Chondrocyte (in vitro differentiated cells): ENCODE data around the gene DNAH17. TPM values are rescaled to one million over a fixed set of nuclear protein-coding genes. Genes with fewer than 3 reads are reported as not detected.

Experiments
- DNase-seq: peaks from one replicate; pipeline ENCODE4 v3.0.0; 2021; ENCODE audit warnings: mixed read lengths, low spot score
- H3K27ac Mint-ChIP-seq: one replicate; pipeline ENCODE4 v1.8.0; 2021; ENCODE audit warnings: mild to moderate bottlenecking, moderate library complexity, mixed read lengths; ENCODE audit not compliant: unreplicated experiment
- H3K27me3 Mint-ChIP-seq: 2 replicates; pipeline ENCODE4 v1.8.0; 2021; ENCODE audit warnings: low read depth, mixed read lengths
- H3K36me3 Mint-ChIP-seq: 2 replicates; pipeline ENCODE4 v1.8.0; 2021; ENCODE audit warnings: low read depth, mixed read lengths
- H3K4me1 Mint-ChIP-seq: 2 replicates; pipeline ENCODE4 v1.8.0; 2021; ENCODE audit warnings: low read depth, mild to moderate bottlenecking, mixed read lengths
- H3K4me3 Mint-ChIP-seq: one replicate; pipeline ENCODE4 v1.8.0; 2021; ENCODE audit warnings: mild to moderate bottlenecking, moderate library complexity, mixed read lengths; ENCODE audit not compliant: unreplicated experiment
- H3K9me3 Mint-ChIP-seq: 2 replicates; pipeline ENCODE4 v1.8.0; 2021; ENCODE audit warnings: low read depth, mixed read lengths
- total RNA-seq: library from RNA; stranded (reverse); gene quantifications from 3 replicates; pipeline ENCODE4 v1.2.1, GENCODE V29; 2021
- TF ChIP-seq, protein P1 (sequence below): fragments of 200-600 bp; sonication (generic); IDR thresholded peaks from 2 replicates; pipeline ENCODE4 v1.5.0; 2021; ENCODE audit warnings: antibody characterized with exemption, mild to moderate bottlenecking, moderate library complexity

DNAH17 gene
- total RNA-seq, 1 donor from 2014 or later, result 0.42 TPM

DNA sequence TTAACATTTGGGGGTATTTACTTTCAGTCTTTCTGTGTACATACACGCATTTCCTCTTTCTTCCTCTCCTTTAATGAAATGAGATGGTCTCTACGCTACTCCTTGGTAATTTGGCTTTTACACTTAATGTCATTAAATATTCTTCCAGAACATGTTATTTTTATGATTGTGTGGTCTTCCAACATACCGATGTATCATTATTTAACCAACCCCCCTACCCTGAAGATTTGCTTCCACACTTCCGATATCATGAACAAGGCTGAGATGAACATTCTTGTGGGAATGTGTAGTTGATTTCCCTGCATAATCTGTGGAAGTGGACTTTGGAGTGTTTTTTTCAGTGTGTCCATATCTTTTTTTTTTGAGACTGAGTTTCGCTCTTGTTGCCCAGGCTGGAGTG is 201.0 kb downstream of the DNAH17 start:
- H3K36me3 Mint-ChIP-seq, result no peaks in the 10 kb centered on the region
- H3K27me3 Mint-ChIP-seq, result no peaks in the 10 kb centered on the region
- no peaks in the 10 kb centered on the region for H3K9me3 Mint-ChIP-seq
- TF ChIP-seq, protein P1, sequence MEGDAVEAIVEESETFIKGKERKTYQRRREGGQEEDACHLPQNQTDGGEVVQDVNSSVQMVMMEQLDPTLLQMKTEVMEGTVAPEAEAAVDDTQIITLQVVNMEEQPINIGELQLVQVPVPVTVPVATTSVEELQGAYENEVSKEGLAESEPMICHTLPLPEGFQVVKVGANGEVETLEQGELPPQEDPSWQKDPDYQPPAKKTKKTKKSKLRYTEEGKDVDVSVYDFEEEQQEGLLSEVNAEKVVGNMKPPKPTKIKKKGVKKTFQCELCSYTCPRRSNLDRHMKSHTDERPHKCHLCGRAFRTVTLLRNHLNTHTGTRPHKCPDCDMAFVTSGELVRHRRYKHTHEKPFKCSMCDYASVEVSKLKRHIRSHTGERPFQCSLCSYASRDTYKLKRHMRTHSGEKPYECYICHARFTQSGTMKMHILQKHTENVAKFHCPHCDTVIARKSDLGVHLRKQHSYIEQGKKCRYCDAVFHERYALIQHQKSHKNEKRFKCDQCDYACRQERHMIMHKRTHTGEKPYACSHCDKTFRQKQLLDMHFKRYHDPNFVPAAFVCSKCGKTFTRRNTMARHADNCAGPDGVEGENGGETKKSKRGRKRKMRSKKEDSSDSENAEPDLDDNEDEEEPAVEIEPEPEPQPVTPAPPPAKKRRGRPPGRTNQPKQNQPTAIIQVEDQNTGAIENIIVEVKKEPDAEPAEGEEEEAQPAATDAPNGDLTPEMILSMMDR, result no peak
- no peak overlapping the region for H3K4me3 Mint-ChIP-seq
- H3K27ac Mint-ChIP-seq, result peak overlapping the region; percentile 89
- no peak for DNase-seq
- H3K4me1 Mint-ChIP-seq, result peaks cover 52% of the 10 kb centered on the region

- no peaks in the 10 kb centered on the region for H3K9me3 Mint-ChIP-seq
- peaks cover 50% of the 10 kb centered on the region for H3K4me1 Mint-ChIP-seq
- DNase-seq, result no peak
- no peaks in the 10 kb centered on the region for H3K36me3 Mint-ChIP-seq
- peak overlapping the region; percentile 89 for H3K27ac Mint-ChIP-seq
- no peaks in the 10 kb centered on the region for H3K27me3 Mint-ChIP-seq
- H3K4me3 Mint-ChIP-seq, result no peak overlapping the region
- TF ChIP-seq, protein P1, result no peak
Measured at GRCh38 chr17:78375401-78376151, 201.6 kb downstream of the DNAH17 start.

- Mint-ChIP-seq H3K4me1 (peaks cover 43% of the 10 kb centered on the region), H3K9me3 (no peaks in the 10 kb centered on the region), H3K4me3 (no peak overlapping the region), H3K36me3 (no peaks in the 10 kb centered on the region), H3K27me3 (no peaks in the 10 kb centered on the region), H3K27ac (peak overlapping the region; percentile 89)
- TF ChIP-seq, protein P1, result no peak
- no peak for DNase-seq
Measured at GRCh38 chr17:78374631-78375274, 202.4 kb downstream of the DNAH17 start.

GRCh38 chr17:78374189-78374588 is 203.0 kb downstream of the DNAH17 start:
- TF ChIP-seq, protein P1, result no peak
- Mint-ChIP-seq H3K36me3 (no peaks in the 10 kb centered on the region), H3K9me3 (no peaks in the 10 kb centered on the region), H3K4me3 (no peak overlapping the region), H3K27me3 (no peaks in the 10 kb centered on the region), H3K27ac (peak overlapping the region; percentile 89), H3K4me1 (peaks cover 40% of the 10 kb centered on the region)
- DNase-seq, result no peak

Other genes with a start within 250 kb of the DNAH17 start
- gene SOCS3, start 217.3 kb downstream of the DNAH17 start, total RNA-seq, result 13.6 to 26.2 TPM (median 14.4 TPM) in 3 replicates
- 22.1 to 30.4 TPM (median 22.7 TPM) in 3 replicates for gene PGS1, start 198.7 kb downstream of the DNAH17 start, total RNA-seq
- 79.2 to 155 TPM (median 80.8 TPM) in 3 replicates for gene CYTH1, start 204.9 kb upstream of the DNAH17 start, total RNA-seq